Measurements from ENCODE around the gene LRRC26. TPM values are rescaled to one million over a fixed set of nuclear protein-coding genes. Genes with fewer than 3 reads are reported as not detected.

Gene LRRC26
- total RNA-seq, 2 donors from 2014 or later, result not detected

DNA sequence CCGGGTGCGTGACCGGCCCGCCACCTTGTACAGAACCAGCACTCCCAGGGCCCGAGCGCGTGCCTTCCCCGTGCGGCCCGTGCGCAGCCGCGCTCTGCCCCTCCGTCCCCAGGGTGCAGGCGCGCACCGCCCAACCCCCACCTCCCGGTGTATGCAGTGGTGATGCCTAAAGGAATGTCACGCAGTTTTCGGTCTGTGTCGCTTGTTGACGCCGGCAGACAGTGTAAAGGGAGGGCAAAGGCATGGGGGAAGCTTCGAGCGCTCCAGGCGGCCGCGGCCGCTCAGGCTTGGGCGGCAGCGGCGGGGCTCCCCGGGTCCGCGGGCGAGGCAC is 1.3 kb downstream of the LRRC26 start:
- Histone ChIP-seq H3K9me3 (no peaks in the 10 kb centered on the region), H3K4me3 (peak overlapping the region; percentile 60), H3K4me1 (ENCODE audit: control insufficient read depth in 1 of 2, low read depth in 2 of 2) (peaks cover 7 to 22% of the 10 kb centered on the region in 2 donors), H3K27ac (no peak overlapping the region), H3K27me3 (replicated peaks; ENCODE audit: insufficient read depth) (peaks cover 22% of the 10 kb centered on the region), H3K36me3 (no peaks in the 10 kb centered on the region)
- DNase-seq (ENCODE audit: low spot score), result no peak
- TF ChIP-seq, protein P1, sequence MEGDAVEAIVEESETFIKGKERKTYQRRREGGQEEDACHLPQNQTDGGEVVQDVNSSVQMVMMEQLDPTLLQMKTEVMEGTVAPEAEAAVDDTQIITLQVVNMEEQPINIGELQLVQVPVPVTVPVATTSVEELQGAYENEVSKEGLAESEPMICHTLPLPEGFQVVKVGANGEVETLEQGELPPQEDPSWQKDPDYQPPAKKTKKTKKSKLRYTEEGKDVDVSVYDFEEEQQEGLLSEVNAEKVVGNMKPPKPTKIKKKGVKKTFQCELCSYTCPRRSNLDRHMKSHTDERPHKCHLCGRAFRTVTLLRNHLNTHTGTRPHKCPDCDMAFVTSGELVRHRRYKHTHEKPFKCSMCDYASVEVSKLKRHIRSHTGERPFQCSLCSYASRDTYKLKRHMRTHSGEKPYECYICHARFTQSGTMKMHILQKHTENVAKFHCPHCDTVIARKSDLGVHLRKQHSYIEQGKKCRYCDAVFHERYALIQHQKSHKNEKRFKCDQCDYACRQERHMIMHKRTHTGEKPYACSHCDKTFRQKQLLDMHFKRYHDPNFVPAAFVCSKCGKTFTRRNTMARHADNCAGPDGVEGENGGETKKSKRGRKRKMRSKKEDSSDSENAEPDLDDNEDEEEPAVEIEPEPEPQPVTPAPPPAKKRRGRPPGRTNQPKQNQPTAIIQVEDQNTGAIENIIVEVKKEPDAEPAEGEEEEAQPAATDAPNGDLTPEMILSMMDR (IDR thresholded peaks at IDR 0.05), result no peak
- no peak for ATAC-seq (ENCODE audit: insufficient number of reproducible peaks, low FRiP score, low read depth)

DNA sequence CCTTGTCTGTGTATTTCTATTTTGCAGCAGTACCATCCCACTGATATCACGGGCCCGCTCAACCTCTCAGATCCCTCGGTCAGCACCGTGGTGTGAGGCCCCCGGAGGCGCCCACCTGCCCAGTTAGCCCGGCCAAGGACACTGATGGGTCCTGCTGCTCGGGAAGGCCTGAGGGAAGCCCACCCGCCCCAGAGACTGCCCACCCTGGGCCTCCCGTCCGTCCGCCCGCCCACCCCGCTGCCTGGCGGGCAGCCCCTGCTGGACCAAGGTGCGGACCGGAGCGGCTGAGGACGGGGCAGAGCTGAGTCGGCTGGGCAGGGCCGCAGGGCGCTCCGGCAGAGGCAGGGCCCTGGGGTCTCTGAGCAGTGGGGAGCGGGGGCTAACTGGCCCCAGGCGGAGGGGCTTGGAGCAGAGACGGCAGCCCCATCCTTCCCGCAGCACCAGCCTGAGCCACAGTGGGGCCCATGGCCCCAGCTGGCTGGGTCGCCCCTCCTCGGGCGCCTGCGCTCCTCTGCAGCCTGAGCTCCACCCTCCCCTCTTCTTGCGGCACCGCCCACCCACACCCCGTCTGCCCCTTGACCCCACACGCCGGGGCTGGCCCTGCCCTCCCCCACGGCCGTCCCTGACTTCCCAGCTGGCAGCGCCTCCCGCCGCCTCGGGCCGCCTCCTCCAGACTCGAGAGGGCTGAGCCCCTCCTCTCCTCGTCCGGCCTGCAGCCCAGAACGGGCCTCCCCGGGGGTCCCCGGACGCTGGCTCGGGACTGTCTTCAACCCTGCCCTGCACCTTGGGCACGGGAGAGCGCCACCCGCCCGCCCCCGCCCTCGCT is 1.9 kb downstream of the LRRC26 start:
- no peak for ATAC-seq (ENCODE audit: insufficient number of reproducible peaks, low FRiP score, low read depth)
- TF ChIP-seq, protein P1 (IDR thresholded peaks at IDR 0.05), result no peak

DNA sequence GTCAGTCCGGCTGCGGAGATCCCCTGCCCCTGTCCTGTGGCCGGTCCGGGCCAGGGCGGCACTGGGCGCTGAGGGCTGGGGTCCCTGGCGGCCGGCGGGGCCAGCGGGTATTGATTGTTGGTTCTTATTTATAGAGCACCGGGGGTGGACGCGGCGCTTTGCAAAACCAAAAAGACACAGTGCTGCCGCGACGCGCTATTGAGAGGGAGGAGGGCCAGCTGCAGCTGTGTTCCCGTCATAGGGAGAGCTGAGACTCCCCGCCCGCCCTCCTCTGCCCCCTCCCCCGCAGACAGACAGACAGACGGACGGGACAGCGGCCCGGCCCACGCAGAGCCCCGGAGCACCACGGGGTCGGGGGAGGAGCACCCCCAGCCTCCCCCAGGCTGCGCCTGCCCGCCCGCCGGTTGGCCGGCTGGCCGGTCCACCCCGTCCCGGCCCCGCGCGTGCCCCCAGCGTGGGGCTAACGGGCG is 2.5 kb downstream of the LRRC26 start:
- DNase-seq (ENCODE audit: low spot score) (no peak), ATAC-seq (ENCODE audit: insufficient number of reproducible peaks, low FRiP score, low read depth) (no peak)
- Histone ChIP-seq H3K9me3 (no peaks in the 10 kb centered on the region), H3K36me3 (no peaks in the 10 kb centered on the region), H3K4me1 (ENCODE audit: control insufficient read depth in 1 of 2, low read depth in 2 of 2) (peaks cover 13 to 34% of the 10 kb centered on the region in 2 donors), H3K4me3 (no peak overlapping the region), H3K27me3 (replicated peaks; ENCODE audit: insufficient read depth) (peaks cover 24% of the 10 kb centered on the region), H3K27ac (no peak overlapping the region)
- TF ChIP-seq, protein P1 (IDR thresholded peaks at IDR 0.05), result no peak

More for the DNA sequence above, 1.9 kb downstream of the LRRC26 start:
- Histone ChIP-seq H3K4me3 (peak overlapping the region; percentile 60), H3K27ac (no peak overlapping the region), H3K27me3 (replicated peaks; ENCODE audit: insufficient read depth) (peaks cover 22% of the 10 kb centered on the region), H3K9me3 (no peaks in the 10 kb centered on the region), H3K36me3 (no peaks in the 10 kb centered on the region), H3K4me1 (ENCODE audit: control insufficient read depth in 1 of 2, low read depth in 2 of 2) (peaks cover 7 to 28% of the 10 kb centered on the region in 2 donors)
- DNase-seq (ENCODE audit: low spot score), result no peak

DNA sequence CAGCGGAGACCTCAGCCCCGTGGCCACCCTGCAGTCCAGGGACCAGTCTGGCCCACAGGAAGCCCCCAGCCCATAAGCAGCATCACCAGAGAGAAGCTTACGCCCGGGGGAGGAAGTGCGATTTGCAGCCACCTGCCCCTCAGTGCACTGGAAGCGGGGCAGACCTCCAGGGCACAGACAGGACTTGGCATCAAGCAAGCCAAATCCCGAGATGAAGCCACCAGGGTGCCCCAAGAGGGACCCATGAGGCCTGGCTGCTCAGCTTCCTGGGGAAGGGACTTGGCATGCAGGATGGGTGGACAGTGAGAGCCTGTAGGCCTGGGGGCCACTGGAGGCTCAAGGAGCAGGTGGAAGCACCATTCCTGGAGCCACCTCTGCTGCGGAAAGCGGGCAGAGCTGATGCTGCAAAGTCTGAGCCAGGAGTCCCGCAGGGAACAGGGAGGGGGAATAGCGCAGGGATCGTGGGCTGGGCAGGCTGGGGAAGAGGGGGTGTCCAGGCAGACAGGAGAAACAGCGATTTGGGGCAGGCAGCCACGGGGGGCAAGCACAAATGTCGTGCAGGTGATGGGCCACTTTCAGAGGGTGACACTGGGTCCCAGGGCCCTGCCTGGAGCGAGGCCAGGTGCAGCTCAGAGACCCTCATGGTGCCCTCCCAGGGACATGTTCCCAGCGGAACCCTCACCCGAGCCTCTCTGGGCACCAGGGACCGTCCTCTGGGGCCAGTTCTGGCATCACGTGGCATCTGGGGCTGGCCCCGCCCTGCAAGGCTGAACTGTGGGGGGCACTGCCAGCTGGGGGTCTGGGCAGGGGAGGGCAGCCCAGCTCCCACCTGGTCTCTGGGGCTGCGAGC is 3.2 kb downstream of the LRRC26 start:
- no peak overlapping the region for H3K4me3 ChIP-seq
- H3K27ac ChIP-seq, result no peak overlapping the region
- TF ChIP-seq, protein P1 (IDR thresholded peaks at IDR 0.05), result no peak
- no peaks in the 10 kb centered on the region for H3K36me3 ChIP-seq
- no peaks in the 10 kb centered on the region for H3K9me3 ChIP-seq
- no peak for ATAC-seq (ENCODE audit: insufficient number of reproducible peaks, low FRiP score, low read depth)
- peaks cover 27% of the 10 kb centered on the region for H3K27me3 ChIP-seq (replicated peaks; ENCODE audit: insufficient read depth)
- H3K4me1 ChIP-seq (ENCODE audit: control insufficient read depth in 1 of 2, low read depth in 2 of 2), result peaks cover 13 to 36% of the 10 kb centered on the region in 2 donors
- no peak for DNase-seq (ENCODE audit: low spot score)

DNA sequence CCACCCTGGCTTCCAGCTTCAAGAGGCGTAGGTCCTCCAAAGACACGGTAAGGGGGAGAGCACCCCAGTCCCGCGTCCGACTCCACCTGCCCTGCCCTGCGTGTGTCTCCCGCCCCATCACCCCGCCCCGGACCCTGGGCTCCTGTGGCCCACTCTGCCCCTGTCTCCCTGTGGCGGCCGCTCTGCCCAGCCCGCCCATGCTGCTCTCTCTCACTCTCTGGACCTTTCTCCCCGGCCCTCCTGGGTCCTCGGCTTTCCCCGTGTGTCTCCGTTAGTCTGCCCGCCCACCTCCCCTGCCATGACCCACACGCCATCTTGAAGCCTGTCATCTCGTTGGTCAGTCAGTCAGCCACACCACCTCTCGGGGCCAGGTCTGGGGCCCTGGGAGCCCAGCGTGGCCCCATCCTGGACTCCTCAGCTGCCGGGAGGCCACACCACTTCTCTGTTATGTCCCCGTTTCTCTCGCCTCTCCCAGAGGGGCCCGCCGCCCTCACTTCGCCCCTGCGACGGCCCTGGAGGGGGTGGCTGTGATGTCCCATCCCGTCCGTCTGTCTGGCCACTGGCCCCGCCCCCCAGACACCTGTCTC is 4.5 kb downstream of the LRRC26 start:
- ATAC-seq (ENCODE audit: insufficient number of reproducible peaks, low FRiP score, low read depth), result no peak
- no peak for DNase-seq (ENCODE audit: low spot score)
- TF ChIP-seq, protein P1 (IDR thresholded peaks at IDR 0.05), result no peak
- H3K9me3 ChIP-seq, result no peaks in the 10 kb centered on the region
- H3K27me3 ChIP-seq (replicated peaks; ENCODE audit: insufficient read depth), result peaks cover 30% of the 10 kb centered on the region
- H3K36me3 ChIP-seq, result no peaks in the 10 kb centered on the region
- H3K27ac ChIP-seq, result no peak overlapping the region
- H3K4me1 ChIP-seq (ENCODE audit: control insufficient read depth in 1 of 2, low read depth in 2 of 2), result peaks cover 13 to 36% of the 10 kb centered on the region in 2 donors
- H3K4me3 ChIP-seq, result no peak overlapping the region

Data from thoracic aorta (tissue), 2 donors.